Panc1 (cell line): ENCODE data around the gene ADGRV1. TPM values are rescaled to one million over a fixed set of nuclear protein-coding genes. Genes with fewer than 3 reads are reported as not detected.

Source experiments
- ATAC-seq: fragments of 200-7000 bp; cut with Tn5 transposase; 2 replicates; pipeline ENCODE4 v1.9.1; 2020; ENCODE audit warnings: mild to moderate bottlenecking, moderate library complexity
- BruUV-seq: library from RNA; stranded (reverse); fragments of 400-500 nt; replicated peaks from 2 replicates; lab custom pipeline; 2021; lab: Mats Ljungman, UMichigan
- CTCF ChIA-PET: fragments of 300-600 bp; sonication (Branson Sonifier 250); formaldehyde crosslinking; loops from one replicate; lab custom pipeline; 2022; ENCODE audit warnings: antibody characterized with exemption; lab: Charles Lee
- POLR2A ChIA-PET: fragments of 300-600 bp; sonication (Branson Sonifier 250); formaldehyde crosslinking; loops from one replicate; lab custom pipeline; 2022; ENCODE audit warnings: antibody characterized with exemption; lab: Charles Lee
- DNase-seq: peaks from one replicate; pipeline ENCODE4 v3.0.0-alpha.2; 2010; ENCODE audit warnings: low read depth, low spot score
- H3K27ac ChIP-seq: 2 replicates; pipeline ENCODE4 v1.5.1; 2011; ENCODE audit warnings: mild to moderate bottlenecking, low read length, inconsistent platforms
- H3K27me3 ChIP-seq: fragments of 200-500 bp; sonication (Bioruptor generic); 2 replicates; pipeline ENCODE4 v1.6.0; 2014; ENCODE audit warnings: low read length, inconsistent platforms; ENCODE audit not compliant: control insufficient read depth, insufficient read depth
- H3K36me3 ChIP-seq: fragments of 200-500 bp; sonication (Bioruptor generic); 2 replicates; pipeline ENCODE4 v1.5.1; 2014; ENCODE audit warnings: inconsistent platforms, mild to moderate bottlenecking, low read length, moderate library complexity; ENCODE audit not compliant: control insufficient read depth, insufficient read depth
- H3K4me1 ChIP-seq: 2 replicates; pipeline ENCODE4 v1.5.1; 2011; ENCODE audit warnings: inconsistent platforms, mild to moderate bottlenecking, low read length, moderate library complexity; ENCODE audit not compliant: control insufficient read depth, insufficient read depth
- H3K4me3 ChIP-seq, 2 experiments: 2 replicates each; pipeline ENCODE4 v1.5.1; 2011 to 2012; ENCODE audit warnings: low read depth in 2 of 2, low read length in 2 of 2, mild to moderate bottlenecking in 2 of 2, inconsistent platforms in 1 of 2, moderate library complexity in 1 of 2
- H3K9me3 ChIP-seq: fragments of 200-500 bp; sonication (Bioruptor generic); 2 replicates; pipeline ENCODE4 v1.5.1; 2014; ENCODE audit warnings: low read depth, mild to moderate bottlenecking, inconsistent platforms, low read length, moderate library complexity; ENCODE audit not compliant: control insufficient read depth, insufficient read depth
- CTCF ChIP-seq: fragments of 450-650 bp; IDR thresholded peaks from 2 replicates; pipeline ENCODE4 v1.5.1; 2017; ENCODE audit warnings: mild to moderate bottlenecking
- POLR2AphosphoS5 ChIP-seq: IDR thresholded peaks from 2 replicates; pipeline ENCODE4 v1.6.1; 2012; ENCODE audit warnings: mild to moderate bottlenecking, low read depth, low read length, moderate library complexity
- REST ChIP-seq, 2 experiments: IDR thresholded peaks; 2 replicates each; pipeline ENCODE4 v1.6.1; 2011 to 2012; ENCODE audit warnings: low read depth in 2 of 2, control low read depth in 1 of 2, low read length in 1 of 2, mild to moderate bottlenecking in 1 of 2, moderate library complexity in 1 of 2; ENCODE audit not compliant: insufficient read depth in 1 of 2
- SIN3A ChIP-seq: IDR thresholded peaks from 2 replicates; pipeline ENCODE4 v1.6.1; 2012; ENCODE audit warnings: low read depth, mild to moderate bottlenecking, low read length, moderate library complexity, borderline replicate concordance; ENCODE audit not compliant: insufficient read depth
- TCF7L2 ChIP-seq: IDR thresholded peaks from 2 replicates; pipeline ENCODE4 v1.6.1; 2011; ENCODE audit warnings: mild to moderate bottlenecking, low read depth, low read length, inconsistent platforms
- in situ Hi-C: cut with HindIII; loops from 2 replicates; pipeline ENCODE4 v1.10.0; 2016; ENCODE audit warnings: low sequenced_read_pairs, low pct_unique_long_range_greater_than_20kb
- intact Hi-C: fragments of 100-400 bp; cut with micrococcal nuclease; formaldehyde crosslinking; loops from one replicate; pipeline ENCODE4 v1.10.0; 2022; ENCODE audit not compliant: unreplicated experiment
- total RNA-seq: library from RNA; stranded (reverse); gene quantifications from one replicate; pipeline ENCODE4 v1.2.1, GENCODE V29; 2021; ENCODE audit not compliant: unreplicated experiment

Gene ADGRV1
- total RNA-seq, 1 experiment from 2014 or later: 0.49 TPM

GRCh38 chr5:91129748-91130147 lies 571.2 kb downstream of the ADGRV1 start:
- Histone ChIP-seq H3K4me1 (no peaks in the 10 kb centered on the region), H3K36me3 (no peaks in the 10 kb centered on the region), H3K9me3 (no peaks in the 10 kb centered on the region), H3K4me3 (no peak overlapping the region), H3K27me3 (no peaks in the 10 kb centered on the region), H3K27ac (no peak overlapping the region)
- in situ Hi-C loops: no loop called here
- CTCF ChIA-PET: no interaction called here
- intact Hi-C loops: no loop called here
- ATAC-seq (no peak), DNase-seq (no peak)
- TF ChIP-seq SIN3A (no peak), TCF7L2 (no peak), POLR2AphosphoS5 (no peak), REST (IDR thresholded peaks at IDR 0.05; ENCODE audit: insufficient read depth in 1 of 2, low read depth in 2 of 2, low read length in 1 of 2) (no peak), CTCF (no peak)
- no TSS peak for BruUV-seq
- POLR2A ChIA-PET: no interaction called here

- no peaks in the 10 kb centered on the region for H3K27me3 ChIP-seq
- no TSS peak for BruUV-seq
- DNase-seq (no peak), ATAC-seq (no peak)
- in situ Hi-C loops: no loop called here
- TF ChIP-seq POLR2AphosphoS5: no peak
- no peak for TF ChIP-seq TCF7L2
- no peak for TF ChIP-seq SIN3A
- no peak for TF ChIP-seq CTCF
- TF ChIP-seq REST (IDR thresholded peaks at IDR 0.05; ENCODE audit: insufficient read depth in 1 of 2, low read depth in 2 of 2, low read length in 1 of 2): no peak
- POLR2A ChIA-PET: no interaction called here
- no peaks in the 10 kb centered on the region for H3K36me3 ChIP-seq
- intact Hi-C loops: no loop called here
- H3K27ac ChIP-seq: no peak overlapping the region
- no peaks in the 10 kb centered on the region for H3K4me1 ChIP-seq
- no peak overlapping the region for H3K4me3 ChIP-seq
- no peaks in the 10 kb centered on the region for H3K9me3 ChIP-seq
- CTCF ChIA-PET: no interaction called here
Observed at GRCh38 chr5:91130759-91131158, 572.2 kb downstream of the ADGRV1 start.
